Testis (tissue), 3 donors: ENCODE measurements around the gene RBBP8. TPM values are rescaled to one million over a fixed set of nuclear protein-coding genes. Genes with fewer than 3 reads are reported as not detected.

Experiments used
- DNase-seq: peaks from one replicate; pipeline ENCODE4 v3.0.0-alpha.2; 2019
- H3K27ac ChIP-seq, 2 donors: fragments of 200-600 bp; sonication (generic); one replicate each; pipeline ENCODE4 v1.5.1; 2019
- H3K27me3 ChIP-seq: fragments of 200-600 bp; sonication (generic); one replicate; pipeline ENCODE4 v1.5.1; 2019
- H3K36me3 ChIP-seq: fragments of 200-600 bp; sonication (generic); one replicate; pipeline ENCODE4 v1.5.1; 2017; ENCODE audit warnings: low read depth; ENCODE audit errors: missing control alignments
- H3K4me1 ChIP-seq: fragments of 200-600 bp; sonication (generic); one replicate; pipeline ENCODE4 v1.5.1; 2019
- H3K4me3 ChIP-seq, 2 donors: fragments of 200-600 bp; sonication (generic); one replicate each; pipeline ENCODE4 v1.5.1; 2017 to 2019
- H3K9me3 ChIP-seq: fragments of 200-600 bp; sonication (generic); one replicate; pipeline ENCODE4 v1.5.1; 2017
- CTCF ChIP-seq, 3 experiments: fragments of 450-650 bp in 2 of 3; fragments of 200-600 bp in 1 of 3; sonication (generic) in 1 of 3; IDR thresholded peaks; one replicate each; pipeline ENCODE4 v1.5.1; 2016 to 2019; ENCODE audit warnings: antibody characterized with exemption in 3 of 3, mild to moderate bottlenecking in 2 of 3, moderate library complexity in 1 of 3
- POLR2A ChIP-seq: fragments of 450-650 bp; IDR thresholded peaks from one replicate; pipeline ENCODE4 v1.6.1; 2017; ENCODE audit warnings: antibody characterized with exemption, mild to moderate bottlenecking, moderate library complexity
- WGBS, 2 donors: methylation state at CpG; one replicate each; pipeline ENCODE4 v1.1.5; 2018; 5-methylcytosine and 5-hydroxymethylcytosine counted together
- intact Hi-C: fragments of 100-400 bp; cut with DNase I; formaldehyde crosslinking; loops from one replicate; pipeline ENCODE4 v1.15.1; 2023; ENCODE audit warnings: low total_unique reads
- polyA plus RNA-seq: library from polyadenylated mRNA; stranded (reverse); fragments of 350-450 nt; fragmentation: Illumina TruSeq; extraction: RNeasy Lipid Tissue Mini Kit (QIAGEN cat#74804); gene quantifications from one replicate; pipeline ENCODE4 v1.2.3, GENCODE V29; 2014; ENCODE audit warnings: low read depth, low replicate concordance; ENCODE audit not compliant: insufficient read depth
- total RNA-seq, 2 donors: library from RNA; depleted of rRNA; stranded (reverse); fragments of >200 nt; gene quantifications; one replicate each; pipeline ENCODE4 v1.2.3, GENCODE V29; 2016

The RBBP8 gene
- total and polyA plus RNA-seq, 3 donors from 2014 or later = 24.7 to 76.4 (median 45.7) TPM

- intact Hi-C loops = no loop called here
- H3K27ac ChIP-seq = no peak overlapping the region
- no peaks in the 10 kb centered on the region for H3K9me3 ChIP-seq
- H3K27me3 ChIP-seq = no peaks in the 10 kb centered on the region
- DNase-seq = no peak
- no peak overlapping the region for H3K4me3 ChIP-seq
- no peaks in the 10 kb centered on the region for H3K36me3 ChIP-seq
- 93 to 100% methylated on average over 1 of the region's 1 CpG for WGBS, 2 donors
- no peak for TF ChIP-seq POLR2A
- TF ChIP-seq CTCF (IDR thresholded peaks at IDR 0.05) = no peak
- H3K4me1 ChIP-seq = no peaks in the 10 kb centered on the region
Measured at GRCh38 chr18:23012249-23012648, 79.1 kb downstream of the RBBP8 start.

GRCh38 chr18:23020555-23021294 is 87.6 kb downstream of the RBBP8 start:
- Histone ChIP-seq H3K9me3 (no peaks in the 10 kb centered on the region), H3K36me3 (no peaks in the 10 kb centered on the region), H3K27ac (no peak overlapping the region), H3K4me1 (peaks cover 3% of the 10 kb centered on the region), H3K4me3 (no peak overlapping the region), H3K27me3 (no peaks in the 10 kb centered on the region)
- TF ChIP-seq POLR2A (no peak), CTCF (IDR thresholded peaks at IDR 0.05) (no peak)
- WGBS, 2 donors = 74 to 77% methylated on average over 5 of the region's 5 CpGs
- DNase-seq = no peak
- intact Hi-C loops = no loop called here

GRCh38 chr18:23021623-23022022 is 88.5 kb downstream of the RBBP8 start:
- no peaks in the 10 kb centered on the region for H3K27me3 ChIP-seq
- no peaks in the 10 kb centered on the region for H3K36me3 ChIP-seq
- DNase-seq = no peak
- H3K4me3 ChIP-seq = no peak overlapping the region
- H3K9me3 ChIP-seq = no peaks in the 10 kb centered on the region
- no peak overlapping the region for H3K27ac ChIP-seq
- intact Hi-C loops = no loop called here
- WGBS, 2 donors = 75 to 79% methylated on average over 2 of the region's 2 CpGs
- TF ChIP-seq CTCF (IDR thresholded peaks at IDR 0.05) = no peak
- no peak for TF ChIP-seq POLR2A
- peaks cover 3% of the 10 kb centered on the region for H3K4me1 ChIP-seq

- TF ChIP-seq CTCF (IDR thresholded peaks at IDR 0.05) (no peak), POLR2A (no peak)
- Histone ChIP-seq H3K4me3 (no peak overlapping the region), H3K27me3 (no peaks in the 10 kb centered on the region), H3K4me1 (no peaks in the 10 kb centered on the region), H3K9me3 (no peaks in the 10 kb centered on the region), H3K36me3 (no peaks in the 10 kb centered on the region), H3K27ac (no peak overlapping the region)
- intact Hi-C loops = no loop called here
- WGBS, 2 donors = 80 to 87% methylated on average over 4 of the region's 4 CpGs
- DNase-seq = no peak
Measured at GRCh38 chr18:23032030-23032582, 99.0 kb downstream of the RBBP8 start.

- TF ChIP-seq CTCF (IDR thresholded peaks at IDR 0.05) = no peak
- no peak for TF ChIP-seq POLR2A
- H3K9me3 ChIP-seq = no peaks in the 10 kb centered on the region
- WGBS, 2 donors = 85 to 87% methylated on average over 5 of the region's 5 CpGs
- no peak overlapping the region for H3K27ac ChIP-seq
- no peaks in the 10 kb centered on the region for H3K27me3 ChIP-seq
- H3K4me3 ChIP-seq = no peak overlapping the region
- no peaks in the 10 kb centered on the region for H3K36me3 ChIP-seq
- intact Hi-C loops = no loop called here
- DNase-seq = no peak
- H3K4me1 ChIP-seq = no peaks in the 10 kb centered on the region
Measured at GRCh38 chr18:23033056-23033455, 99.9 kb downstream of the RBBP8 start.
